Measurements from ENCODE around the gene TUFT1.

DNA sequence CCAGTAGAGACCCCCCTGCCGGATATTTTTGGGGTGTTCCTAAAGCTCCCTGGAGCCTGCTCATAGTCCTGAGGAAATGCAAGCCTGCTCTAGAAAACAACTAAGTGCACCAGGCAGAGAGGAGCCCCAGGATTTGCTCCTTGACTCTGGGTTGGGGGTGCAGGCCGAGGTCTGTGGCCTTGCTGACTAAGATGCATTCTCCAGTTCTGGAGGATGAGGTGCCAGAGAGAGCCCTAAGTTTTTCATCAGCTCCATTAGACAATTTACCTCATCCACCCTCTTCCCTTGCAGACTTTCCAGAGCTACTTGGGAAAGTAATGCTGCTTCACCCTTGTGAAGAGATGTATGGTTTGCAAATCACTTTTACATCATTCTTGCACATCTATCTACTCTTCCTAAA lies 9.1 kb downstream of the TUFT1 start:
- TF ChIP-seq, protein P1, sequence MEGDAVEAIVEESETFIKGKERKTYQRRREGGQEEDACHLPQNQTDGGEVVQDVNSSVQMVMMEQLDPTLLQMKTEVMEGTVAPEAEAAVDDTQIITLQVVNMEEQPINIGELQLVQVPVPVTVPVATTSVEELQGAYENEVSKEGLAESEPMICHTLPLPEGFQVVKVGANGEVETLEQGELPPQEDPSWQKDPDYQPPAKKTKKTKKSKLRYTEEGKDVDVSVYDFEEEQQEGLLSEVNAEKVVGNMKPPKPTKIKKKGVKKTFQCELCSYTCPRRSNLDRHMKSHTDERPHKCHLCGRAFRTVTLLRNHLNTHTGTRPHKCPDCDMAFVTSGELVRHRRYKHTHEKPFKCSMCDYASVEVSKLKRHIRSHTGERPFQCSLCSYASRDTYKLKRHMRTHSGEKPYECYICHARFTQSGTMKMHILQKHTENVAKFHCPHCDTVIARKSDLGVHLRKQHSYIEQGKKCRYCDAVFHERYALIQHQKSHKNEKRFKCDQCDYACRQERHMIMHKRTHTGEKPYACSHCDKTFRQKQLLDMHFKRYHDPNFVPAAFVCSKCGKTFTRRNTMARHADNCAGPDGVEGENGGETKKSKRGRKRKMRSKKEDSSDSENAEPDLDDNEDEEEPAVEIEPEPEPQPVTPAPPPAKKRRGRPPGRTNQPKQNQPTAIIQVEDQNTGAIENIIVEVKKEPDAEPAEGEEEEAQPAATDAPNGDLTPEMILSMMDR (IDR thresholded peaks at IDR 0.05): no peak
- no peak for TF ChIP-seq POLR2A (IDR thresholded peaks at IDR 0.05)
